ENCODE measurements around the gene SRSF8.

The SRSF8 gene

GRCh38 chr11:95091663-95092180 is 25.0 kb downstream of the SRSF8 start:
- no peak for TF ChIP-seq CTCF (IDR thresholded peaks at IDR 0.05)
- intact Hi-C loops (cut with DNase I; ENCODE audit: low total_unique reads), result no loop called here
- Histone ChIP-seq H3K27ac (peak overlapping the region in 1 of 2 donors; percentile 97), H3K36me3 (no peaks in the 10 kb centered on the region), H3K4me3 (peak overlapping the region; percentile 62 to 91), H3K4me1 (peaks cover 0 to 72% (median 54%) of the 10 kb centered on the region in 4 donors), H3K27me3 (no peaks in the 10 kb centered on the region), H3K9me3 (no peaks in the 10 kb centered on the region)
- no peak for DNase-seq

GRCh38 chr11:95092549-95093324 is 26.0 kb downstream of the SRSF8 start:
- peaks cover 0 to 82% (median 57%) of the 10 kb centered on the region in 4 donors for H3K4me1 ChIP-seq
- no peaks in the 10 kb centered on the region for H3K36me3 ChIP-seq
- intact Hi-C loops (cut with DNase I; ENCODE audit: low total_unique reads), result no loop called here
- peak; percentile 31 to 44 for TF ChIP-seq CTCF (IDR thresholded peaks at IDR 0.05)
- no peak for DNase-seq
- no peaks in the 10 kb centered on the region for H3K27me3 ChIP-seq
- H3K4me3 ChIP-seq, result peak overlapping the region; percentile 7 to 91
- H3K27ac ChIP-seq, result peak overlapping the region; percentile 15 to 97
- H3K9me3 ChIP-seq, result no peaks in the 10 kb centered on the region

- H3K27ac ChIP-seq, result peak overlapping the region in 1 of 2 donors; percentile 97
- no peak for TF ChIP-seq CTCF (IDR thresholded peaks at IDR 0.05)
- no peak overlapping the region for H3K4me3 ChIP-seq
- intact Hi-C loops (cut with DNase I; ENCODE audit: low total_unique reads), result no loop called here
- no peaks in the 10 kb centered on the region for H3K9me3 ChIP-seq
- H3K36me3 ChIP-seq, result no peaks in the 10 kb centered on the region
- peaks cover 0 to 87% (median 57%) of the 10 kb centered on the region in 4 donors for H3K4me1 ChIP-seq
- no peaks in the 10 kb centered on the region for H3K27me3 ChIP-seq
- DNase-seq, result no peak
Measured at GRCh38 chr11:95093548-95093947, 26.8 kb downstream of the SRSF8 start.

GRCh38 chr11:95095858-95096587 is 29.3 kb downstream of the SRSF8 start:
- H3K27ac ChIP-seq, result peak overlapping the region; percentile 33 to 62

GRCh38 chr11:95097209-95097608 is 30.5 kb downstream of the SRSF8 start:
- no peak for TF ChIP-seq CTCF (IDR thresholded peaks at IDR 0.05)
- no peaks in the 10 kb centered on the region for H3K9me3 ChIP-seq
- intact Hi-C loops (cut with DNase I; ENCODE audit: low total_unique reads), result no loop called here
- peaks cover 0 to 4% (median 0%) of the 10 kb centered on the region in 3 donors for H3K36me3 ChIP-seq
- no peak for DNase-seq
- peak overlapping the region; percentile 33 to 62 for H3K27ac ChIP-seq
- H3K27me3 ChIP-seq, result no peaks in the 10 kb centered on the region
- H3K4me1 ChIP-seq, result peaks cover 0 to 85% (median 33%) of the 10 kb centered on the region in 4 donors
- no peak overlapping the region for H3K4me3 ChIP-seq

More at GRCh38 chr11:95095858-95096587, 29.3 kb downstream of the SRSF8 start:
- H3K27me3 ChIP-seq, result no peaks in the 10 kb centered on the region
- no peak for TF ChIP-seq CTCF (IDR thresholded peaks at IDR 0.05)
- peaks cover 0 to 90% (median 44%) of the 10 kb centered on the region in 4 donors for H3K4me1 ChIP-seq
- no peak for DNase-seq
- H3K4me3 ChIP-seq, result no peak overlapping the region
- no peaks in the 10 kb centered on the region for H3K9me3 ChIP-seq
- H3K36me3 ChIP-seq, result no peaks in the 10 kb centered on the region
- intact Hi-C loops (cut with DNase I; ENCODE audit: low total_unique reads), result no loop called here

Data from tibial artery (tissue), 4 donors.